HepG2 (cell line): Measurements from ENCODE around the gene LIM2. TPM values are rescaled to one million over a fixed set of nuclear protein-coding genes. Genes with fewer than 3 reads are reported as not detected.

Source experiments
- AHR ChIP-seq: IDR thresholded peaks from 2 replicates; pipeline ENCODE4 v1.6.1; 2018; ENCODE audit warnings: missing genetic modification reagents, missing compliant biosample characterization
- ARNTL ChIP-seq: sonication (generic); formaldehyde crosslinking; IDR thresholded peaks from 2 replicates; pipeline ENCODE4 v1.4.0; 2020; ENCODE audit warnings: mild to moderate bottlenecking, missing genetic modification reagents
- ATF1 ChIP-seq: IDR thresholded peaks from 2 replicates; pipeline ENCODE4 v1.6.1; 2016; ENCODE audit warnings: mild to moderate bottlenecking, control low read depth
- HMGA1 ChIP-seq: sonication (generic); formaldehyde crosslinking; conservative IDR thresholded peaks from 2 replicates; pipeline ENCODE4 v1.4.0; 2020; ENCODE audit warnings: missing genetic modification reagents
- HOXA3 ChIP-seq: sonication (generic); formaldehyde crosslinking; IDR thresholded peaks from 2 replicates; pipeline ENCODE4 v1.5.0; 2020; ENCODE audit warnings: missing genetic modification reagents
- KDM1A ChIP-seq: IDR thresholded peaks from 2 replicates; pipeline ENCODE4 v1.6.1; 2016; ENCODE audit warnings: missing compliant biosample characterization
- MAFG ChIP-seq: sonication (generic); formaldehyde crosslinking; IDR thresholded peaks from 2 replicates; pipeline ENCODE4 v1.5.1; 2020; ENCODE audit warnings: mild to moderate bottlenecking, missing genetic modification reagents
- MATR3 ChIP-seq: sonication (generic); formaldehyde crosslinking; IDR thresholded peaks from 2 replicates; pipeline ENCODE4 v1.4.0; 2020; ENCODE audit warnings: missing genetic modification reagents
- NBN ChIP-seq: fragments of 450-650 bp; conservative IDR thresholded peaks from 2 replicates; pipeline ENCODE4 v1.6.1; 2017
- RFX5 ChIP-seq: IDR thresholded peaks from 2 replicates; pipeline ENCODE4 v1.6.1; 2011; ENCODE audit warnings: low read depth, low read length, improper control_type of control experiment
- RXRB ChIP-seq: IDR thresholded peaks from 2 replicates; pipeline ENCODE4 v1.6.1; 2016; ENCODE audit warnings: borderline replicate concordance, missing genetic modification reagents, missing compliant biosample characterization
- SPEN ChIP-seq: sonication (generic); formaldehyde crosslinking; IDR thresholded peaks from 2 replicates; pipeline ENCODE4 v1.5.1; 2020; ENCODE audit warnings: low read depth, mild to moderate bottlenecking, missing genetic modification reagents
- TBX3 ChIP-seq: fragments of 450-650 bp; IDR thresholded peaks from 2 replicates; pipeline ENCODE4 v1.6.1; 2017; ENCODE audit warnings: antibody characterized with exemption, mild to moderate bottlenecking, inconsistent platforms, borderline replicate concordance
- ZFP90 ChIP-seq: sonication (generic); formaldehyde crosslinking; IDR thresholded peaks from 2 replicates; pipeline ENCODE4 v1.8.0; 2022; ENCODE audit warnings: missing genetic modification reagents, mild to moderate bottlenecking, inconsistent platforms, borderline replicate concordance
- ZNF292 ChIP-seq: sonication (generic); formaldehyde crosslinking; IDR thresholded peaks from 2 replicates; pipeline ENCODE4 v1.8.1; 2022; ENCODE audit warnings: mild to moderate bottlenecking, low read depth, missing genetic modification reagents, borderline replicate concordance
- ZNF615 ChIP-seq: sonication (generic); formaldehyde crosslinking; IDR thresholded peaks from 2 replicates; pipeline ENCODE4 v1.5.0; 2020; ENCODE audit warnings: mild to moderate bottlenecking, missing genetic modification reagents, borderline replicate concordance
- ZNF766 ChIP-seq: sonication (generic); formaldehyde crosslinking; IDR thresholded peaks from 2 replicates; pipeline ENCODE4 v1.5.0; 2020; ENCODE audit warnings: missing genetic modification reagents, borderline replicate concordance
- ZNF776 ChIP-seq: sonication (generic); formaldehyde crosslinking; IDR thresholded peaks from 2 replicates; pipeline ENCODE4 v1.4.0; 2020; ENCODE audit warnings: mild to moderate bottlenecking, missing genetic modification reagents
- polyA plus RNA-seq, 8 experiments: library from polyadenylated mRNA; depleted of rRNA in 3 of 8; stranded (reverse) in 7 of 8; unstranded in 1 of 8; fragments of >200 nt; fragmentation: Illumina TruSeq in 4 of 8; extraction: Trizol in 4 of 8; gene quantifications; 2 replicates each; pipeline versions ENCODE4 v1.2.1 to v1.2.3, GENCODE V29; 2011 to 2016; ENCODE audit warnings: low read depth in 4 of 8, missing spikeins in 1 of 8, mixed read lengths in 1 of 8; ENCODE audit not compliant: insufficient read depth in 1 of 8
- total RNA-seq, 5 experiments: library from RNA; depleted of rRNA; stranded (reverse); fragments of >200 nt; fragmentation: Illumina TruSeq; extraction: Trizol; gene quantifications; 2 replicates each; pipeline ENCODE4 v1.2.3, GENCODE V29; 2016; ENCODE audit warnings: low read depth in 1 of 5
- TF ChIP-seq, protein P1 (sequence below): sonication (generic); formaldehyde crosslinking; IDR thresholded peaks from 2 replicates; pipeline ENCODE4 v1.4.0; 2020; ENCODE audit warnings: missing genetic modification reagents
- TF ChIP-seq, protein P2 (sequence below): sonication (generic); formaldehyde crosslinking; IDR thresholded peaks from 2 replicates; pipeline ENCODE4 v1.9.0; 2021; ENCODE audit warnings: missing genetic modification reagents, borderline replicate concordance
- TF ChIP-seq, protein P3 (sequence below): sonication (generic); formaldehyde crosslinking; IDR thresholded peaks from 2 replicates; pipeline ENCODE4 v1.5.0; 2020; ENCODE audit warnings: missing genetic modification reagents
- TF ChIP-seq, protein P4 (sequence below): sonication (generic); formaldehyde crosslinking; IDR thresholded peaks from 2 replicates; pipeline ENCODE4 v1.5.0; 2020; ENCODE audit warnings: missing genetic modification reagents

Gene LIM2
- total and polyA plus RNA-seq, 2 of the 13 experiments (the other 11 are each of a cell fraction or from before 2014, with no cell fraction given): 1.3 TPM; not detected in 1

DNA sequence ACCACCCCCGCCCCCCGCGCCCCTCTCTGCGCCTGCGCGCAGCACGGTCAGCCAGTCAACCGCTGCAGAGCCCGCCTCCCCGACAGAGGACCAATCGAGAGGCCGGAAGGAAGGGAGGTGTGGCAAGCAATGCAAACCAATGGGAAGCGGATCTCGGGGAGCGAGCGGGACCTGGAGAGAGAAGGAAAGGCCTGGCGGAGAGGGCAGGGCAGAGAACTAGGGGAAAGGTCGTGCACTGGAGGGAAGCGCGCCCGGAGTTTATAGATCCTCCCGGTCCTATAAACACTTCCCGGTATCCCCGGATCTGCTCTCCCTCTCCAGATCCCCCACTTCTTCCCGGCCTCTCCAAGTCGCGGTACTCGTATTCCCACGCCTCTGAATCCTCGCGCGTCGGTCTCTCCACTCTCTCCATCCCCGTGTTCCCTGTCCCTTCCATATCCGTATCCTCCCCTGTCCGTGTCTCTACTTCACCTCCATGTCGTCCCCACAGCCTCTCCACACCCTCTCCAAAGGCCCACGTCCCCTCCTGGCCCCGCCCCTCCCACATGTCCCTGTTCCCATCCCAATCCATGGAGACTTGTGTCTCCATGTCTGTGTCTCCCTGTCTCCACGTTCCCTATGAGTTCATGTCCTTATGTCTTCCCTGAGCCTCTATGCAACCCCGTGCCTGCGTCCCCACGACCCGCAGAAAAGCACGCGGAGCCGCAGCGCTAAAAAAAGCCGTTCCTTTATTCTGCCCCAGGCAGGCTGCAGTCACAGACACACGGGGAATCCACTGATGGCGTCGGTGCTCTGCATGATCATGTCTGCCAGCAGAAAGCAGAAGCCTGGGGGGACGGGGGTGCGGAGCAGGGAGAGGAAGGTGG lies 21.2 kb downstream of the LIM2 start (continued):
- TF ChIP-seq ATF1 (CRISPR knock-in tag) (no peak), MAFG (CRISPR knock-in tag) (no peak), ZNF615 (CRISPR knock-in tag) (no peak), HOXA3 (CRISPR knock-in tag) (no peak), KDM1A (CRISPR knock-in tag) (no peak), HMGA1 (CRISPR knock-in tag) (no peak), RXRB (CRISPR knock-in tag) (peak; percentile 98), SPEN (CRISPR knock-in tag) (peak; percentile 73), RFX5 (no peak; the same call in none of the 2 replicates), ZNF776 (no peak), AHR (CRISPR knock-in tag) (no peak), MATR3 (CRISPR knock-in tag) (no peak), ZNF292 (no peak), ZNF766 (CRISPR knock-in tag) (no peak), NBN (no peak), TBX3 (no peak), ARNTL (no peak), ZFP90 (no peak)
- TF ChIP-seq, protein P1, sequence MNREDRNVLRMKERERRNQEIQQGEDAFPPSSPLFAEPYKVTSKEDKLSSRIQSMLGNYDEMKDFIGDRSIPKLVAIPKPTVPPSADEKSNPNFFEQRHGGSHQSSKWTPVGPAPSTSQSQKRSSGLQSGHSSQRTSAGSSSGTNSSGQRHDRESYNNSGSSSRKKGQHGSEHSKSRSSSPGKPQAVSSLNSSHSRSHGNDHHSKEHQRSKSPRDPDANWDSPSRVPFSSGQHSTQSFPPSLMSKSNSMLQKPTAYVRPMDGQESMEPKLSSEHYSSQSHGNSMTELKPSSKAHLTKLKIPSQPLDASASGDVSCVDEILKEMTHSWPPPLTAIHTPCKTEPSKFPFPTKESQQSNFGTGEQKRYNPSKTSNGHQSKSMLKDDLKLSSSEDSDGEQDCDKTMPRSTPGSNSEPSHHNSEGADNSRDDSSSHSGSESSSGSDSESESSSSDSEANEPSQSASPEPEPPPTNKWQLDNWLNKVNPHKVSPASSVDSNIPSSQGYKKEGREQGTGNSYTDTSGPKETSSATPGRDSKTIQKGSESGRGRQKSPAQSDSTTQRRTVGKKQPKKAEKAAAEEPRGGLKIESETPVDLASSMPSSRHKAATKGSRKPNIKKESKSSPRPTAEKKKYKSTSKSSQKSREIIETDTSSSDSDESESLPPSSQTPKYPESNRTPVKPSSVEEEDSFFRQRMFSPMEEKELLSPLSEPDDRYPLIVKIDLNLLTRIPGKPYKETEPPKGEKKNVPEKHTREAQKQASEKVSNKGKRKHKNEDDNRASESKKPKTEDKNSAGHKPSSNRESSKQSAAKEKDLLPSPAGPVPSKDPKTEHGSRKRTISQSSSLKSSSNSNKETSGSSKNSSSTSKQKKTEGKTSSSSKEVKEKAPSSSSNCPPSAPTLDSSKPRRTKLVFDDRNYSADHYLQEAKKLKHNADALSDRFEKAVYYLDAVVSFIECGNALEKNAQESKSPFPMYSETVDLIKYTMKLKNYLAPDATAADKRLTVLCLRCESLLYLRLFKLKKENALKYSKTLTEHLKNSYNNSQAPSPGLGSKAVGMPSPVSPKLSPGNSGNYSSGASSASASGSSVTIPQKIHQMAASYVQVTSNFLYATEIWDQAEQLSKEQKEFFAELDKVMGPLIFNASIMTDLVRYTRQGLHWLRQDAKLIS: peak; percentile 56
- TF ChIP-seq, protein P2, sequence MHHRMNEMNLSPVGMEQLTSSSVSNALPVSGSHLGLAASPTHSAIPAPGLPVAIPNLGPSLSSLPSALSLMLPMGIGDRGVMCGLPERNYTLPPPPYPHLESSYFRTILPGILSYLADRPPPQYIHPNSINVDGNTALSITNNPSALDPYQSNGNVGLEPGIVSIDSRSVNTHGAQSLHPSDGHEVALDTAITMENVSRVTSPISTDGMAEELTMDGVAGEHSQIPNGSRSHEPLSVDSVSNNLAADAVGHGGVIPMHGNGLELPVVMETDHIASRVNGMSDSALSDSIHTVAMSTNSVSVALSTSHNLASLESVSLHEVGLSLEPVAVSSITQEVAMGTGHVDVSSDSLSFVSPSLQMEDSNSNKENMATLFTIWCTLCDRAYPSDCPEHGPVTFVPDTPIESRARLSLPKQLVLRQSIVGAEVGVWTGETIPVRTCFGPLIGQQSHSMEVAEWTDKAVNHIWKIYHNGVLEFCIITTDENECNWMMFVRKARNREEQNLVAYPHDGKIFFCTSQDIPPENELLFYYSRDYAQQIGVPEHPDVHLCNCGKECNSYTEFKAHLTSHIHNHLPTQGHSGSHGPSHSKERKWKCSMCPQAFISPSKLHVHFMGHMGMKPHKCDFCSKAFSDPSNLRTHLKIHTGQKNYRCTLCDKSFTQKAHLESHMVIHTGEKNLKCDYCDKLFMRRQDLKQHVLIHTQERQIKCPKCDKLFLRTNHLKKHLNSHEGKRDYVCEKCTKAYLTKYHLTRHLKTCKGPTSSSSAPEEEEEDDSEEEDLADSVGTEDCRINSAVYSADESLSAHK (CRISPR knock-in tag): no peak
- TF ChIP-seq, protein P3, sequence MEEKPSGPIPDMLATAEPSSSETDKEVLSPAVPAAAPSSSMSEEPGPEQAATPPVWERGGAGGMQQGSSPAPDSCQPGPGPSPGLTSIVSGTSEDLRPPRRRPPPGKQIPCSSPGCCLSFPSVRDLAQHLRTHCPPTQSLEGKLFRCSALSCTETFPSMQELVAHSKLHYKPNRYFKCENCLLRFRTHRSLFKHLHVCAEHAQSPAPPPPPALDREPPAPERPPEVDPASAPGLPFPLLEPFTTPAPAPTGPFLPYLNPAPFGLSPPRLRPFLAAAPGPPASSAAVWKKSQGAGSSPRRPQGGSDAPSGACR (CRISPR knock-in tag): no peak; the same call in 1 of the 2 replicates
- TF ChIP-seq, protein P4, sequence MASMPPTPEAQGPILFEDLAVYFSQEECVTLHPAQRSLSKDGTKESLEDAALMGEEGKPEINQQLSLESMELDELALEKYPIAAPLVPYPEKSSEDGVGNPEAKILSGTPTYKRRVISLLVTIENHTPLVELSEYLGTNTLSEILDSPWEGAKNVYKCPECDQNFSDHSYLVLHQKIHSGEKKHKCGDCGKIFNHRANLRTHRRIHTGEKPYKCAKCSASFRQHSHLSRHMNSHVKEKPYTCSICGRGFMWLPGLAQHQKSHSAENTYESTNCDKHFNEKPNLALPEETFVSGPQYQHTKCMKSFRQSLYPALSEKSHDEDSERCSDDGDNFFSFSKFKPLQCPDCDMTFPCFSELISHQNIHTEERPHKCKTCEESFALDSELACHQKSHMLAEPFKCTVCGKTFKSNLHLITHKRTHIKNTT: no peak
